ELF-1 (cell line): Measurements from ENCODE around the gene EPC2.
"Not testable (repeated sequence)": the region's sequence is repeated elsewhere in the genome, so short reads cannot be mapped to it uniquely, and the experiment has no call there.

Experiments used
- DNase-seq: peaks from one replicate; pipeline ENCODE4 v3.0.0-alpha.2; 2016; ENCODE audit warnings: low read depth, low spot score

The EPC2 gene

GRCh38 chr2:148674063-148675020, 29.8 kb downstream of the EPC2 start:
- DNase-seq = peak; percentile 72

DNA sequence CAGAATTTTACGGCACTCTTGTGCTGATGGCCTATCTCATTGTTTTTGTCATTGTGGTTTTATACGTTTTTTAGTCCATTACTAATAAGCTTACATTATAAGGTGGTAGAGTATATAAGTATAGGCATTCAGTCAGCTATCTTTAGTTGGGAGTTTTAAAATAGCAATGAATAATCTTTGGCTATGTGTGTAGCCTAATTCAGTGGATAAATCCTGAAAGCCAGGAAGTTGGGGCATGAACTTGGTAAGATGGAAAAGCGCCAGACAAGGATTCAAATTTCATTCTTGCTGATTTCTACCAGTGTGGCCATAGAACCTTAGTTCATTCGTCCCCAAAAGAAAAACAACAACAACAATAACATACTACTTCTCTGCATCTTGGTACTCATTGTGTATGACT, 31.2 kb downstream of the EPC2 start:
- no peak for DNase-seq

GRCh38 chr2:148678302-148679179, 34.0 kb downstream of the EPC2 start:
- DNase-seq = not testable (repeated sequence)

DNA sequence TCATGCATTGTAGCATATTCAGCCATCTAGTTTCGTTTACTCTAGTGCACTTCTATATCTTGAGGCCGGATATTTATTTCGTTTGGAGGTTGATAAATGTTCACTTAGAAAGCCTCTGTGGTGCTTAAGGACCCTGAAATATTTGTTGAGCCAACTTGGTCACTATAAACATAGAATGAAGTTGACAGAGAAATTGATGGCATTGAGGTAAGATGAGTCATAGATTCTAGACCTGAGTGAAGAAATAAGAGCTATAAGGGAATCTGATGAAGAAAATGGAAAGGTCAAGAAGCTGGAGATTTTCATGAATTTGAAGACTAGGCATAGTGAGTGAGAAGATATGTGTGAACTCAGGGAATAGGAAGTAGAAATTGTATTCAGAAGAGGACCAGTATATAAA, 35.9 kb downstream of the EPC2 start:
- no peak for DNase-seq

GRCh38 chr2:148681443-148681842, 36.9 kb downstream of the EPC2 start:
- no peak for DNase-seq

DNA sequence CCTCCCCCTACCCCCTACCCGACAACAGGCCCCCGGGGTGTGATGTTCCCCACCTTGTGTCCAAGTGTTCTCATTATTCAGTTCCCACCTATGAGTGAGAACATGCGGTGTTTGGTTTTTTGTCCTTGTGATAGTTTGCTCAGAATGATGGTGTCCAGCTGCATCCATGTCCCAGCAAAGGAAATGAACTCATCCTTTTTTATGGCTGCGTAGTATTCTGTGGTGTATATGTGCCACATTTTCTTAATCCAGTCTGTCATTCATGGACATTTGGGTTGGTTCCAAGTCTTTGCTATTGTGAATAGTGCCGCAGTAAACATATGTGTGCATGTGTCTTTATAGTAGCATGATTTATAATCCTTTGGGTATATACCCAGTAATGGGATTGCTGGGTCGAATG, 37.3 kb downstream of the EPC2 start:
- DNase-seq = not testable (repeated sequence)

- no peak for DNase-seq
These were observed 40.0 kb downstream of the EPC2 start for GRCh38 chr2:148684507-148684906.

DNA sequence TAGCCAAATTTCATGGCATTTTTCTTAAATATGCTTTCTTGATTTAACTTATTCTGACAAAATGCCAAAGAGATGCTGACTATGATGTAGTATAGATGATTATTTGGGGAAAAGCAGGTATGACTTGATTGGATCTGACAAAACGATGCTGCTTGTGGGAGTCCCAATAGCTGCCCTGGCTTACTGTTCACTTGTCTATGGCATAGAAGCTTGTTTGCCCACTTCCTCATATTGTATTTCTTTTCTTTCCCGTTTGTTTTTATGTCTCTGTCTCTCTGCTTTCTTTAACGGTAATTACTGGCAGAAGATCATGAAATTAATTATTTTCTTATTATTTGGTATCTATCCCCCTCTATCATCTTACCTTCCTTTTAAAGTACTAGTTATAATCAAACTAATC, 43.0 kb downstream of the EPC2 start:
- DNase-seq = no peak

DNA sequence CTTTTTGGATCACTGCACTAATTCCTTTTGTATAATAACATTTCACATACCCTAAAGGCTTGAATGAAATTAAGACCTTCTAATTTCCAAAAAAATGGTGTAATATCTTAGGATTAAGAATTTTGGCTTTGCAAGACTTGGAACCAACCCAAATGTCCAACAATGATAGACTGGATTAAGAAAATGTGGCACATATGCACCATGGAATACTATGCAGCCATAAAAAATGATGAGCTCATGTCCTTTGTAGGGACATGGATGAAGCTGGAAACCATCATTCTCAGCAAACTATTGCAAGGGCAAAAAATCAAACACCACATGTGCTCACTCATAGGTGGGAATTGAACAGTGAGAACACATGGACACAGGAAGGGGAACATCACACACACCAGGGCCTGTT, 43.5 kb downstream of the EPC2 start:
- DNase-seq = not testable (repeated sequence)

- DNase-seq = no peak
These were observed 52.4 kb downstream of the EPC2 start for GRCh38 chr2:148696985-148697384.

GRCh38 chr2:148699830-148700229, 55.3 kb downstream of the EPC2 start:
- no peak for DNase-seq

DNA sequence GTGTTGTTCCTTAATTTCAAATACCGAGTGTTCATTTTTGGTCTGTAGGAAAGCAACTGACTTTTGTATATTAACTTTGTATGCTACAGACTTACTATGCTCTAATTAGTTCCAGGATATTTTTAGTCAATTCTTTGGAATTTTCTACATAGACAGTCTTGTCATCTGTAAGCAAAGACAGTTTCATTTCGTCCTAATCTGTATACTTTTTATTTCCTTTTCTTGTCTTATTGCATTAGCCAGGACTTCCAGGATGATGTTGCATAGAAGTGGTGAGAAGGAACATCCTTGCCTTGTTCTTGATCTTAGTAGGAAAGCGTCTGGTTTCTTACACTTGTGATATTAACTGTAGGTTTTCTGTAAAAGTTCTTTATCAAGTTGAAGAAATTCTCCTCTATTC, 56.5 kb downstream of the EPC2 start:
- no peak for DNase-seq

- DNase-seq = no peak
These were observed 57.3 kb downstream of the EPC2 start for GRCh38 chr2:148701877-148702276.

DNA sequence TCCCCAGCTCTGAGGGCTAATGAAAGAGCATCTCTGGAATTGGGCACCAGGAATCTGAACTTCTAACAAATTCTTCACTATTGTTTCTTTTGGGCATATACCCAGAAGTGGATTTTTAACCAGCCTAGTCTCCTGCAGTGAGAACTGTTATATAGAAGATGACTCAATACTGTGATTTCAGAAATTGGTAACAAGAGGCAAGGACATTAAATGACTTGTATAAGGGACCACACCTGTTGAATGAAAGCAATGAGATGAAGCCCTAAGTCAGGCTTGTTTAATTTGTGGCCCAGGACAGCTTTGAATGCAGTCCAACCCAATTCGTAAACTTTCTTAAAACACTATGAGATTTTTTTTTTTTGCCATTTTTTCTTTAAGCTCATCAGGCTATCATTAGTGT, 57.9 kb downstream of the EPC2 start:
- DNase-seq = no peak

DNA sequence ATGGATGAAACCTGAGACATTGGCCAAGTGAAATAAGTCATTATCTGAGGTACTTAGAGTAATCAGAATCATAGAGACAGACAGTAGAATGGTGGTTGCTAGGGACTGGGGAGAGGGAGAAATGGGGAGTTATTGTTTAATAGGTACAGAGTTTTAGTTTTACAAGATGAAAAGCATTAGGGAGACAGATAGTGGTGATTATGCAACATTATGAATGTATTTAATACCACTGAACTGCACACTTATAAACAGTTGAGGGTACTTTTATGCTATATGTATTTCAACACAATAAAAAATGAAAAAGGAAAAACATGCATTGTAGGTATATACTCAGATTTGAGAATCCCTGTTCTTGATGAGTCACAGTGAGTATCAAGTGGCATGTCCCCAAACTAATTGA, 59.7 kb downstream of the EPC2 start:
- DNase-seq = no peak

GRCh38 chr2:148716378-148716920, 71.9 kb downstream of the EPC2 start:
- no peak for DNase-seq

DNA sequence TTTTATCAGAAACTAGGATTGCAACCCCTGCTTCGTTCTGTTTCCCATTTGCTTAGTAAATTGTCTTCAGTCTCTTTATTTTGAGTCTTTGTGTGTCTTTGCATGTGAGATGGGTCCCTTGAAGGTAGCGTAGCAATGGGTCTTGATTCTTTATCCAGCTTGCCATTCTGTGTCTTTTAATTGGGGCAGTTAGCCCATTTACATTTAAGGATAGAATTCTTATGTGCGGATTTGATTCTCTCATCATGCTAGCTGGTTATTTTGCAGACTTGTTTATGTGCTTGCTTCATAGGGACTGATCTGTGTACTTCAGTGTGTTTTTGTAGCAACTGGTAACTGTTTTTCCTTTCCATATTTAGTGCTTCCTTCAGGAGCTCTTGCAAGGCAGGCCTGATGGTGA, 73.5 kb downstream of the EPC2 start:
- no peak for DNase-seq

GRCh38 chr2:148719195-148719749, 74.7 kb downstream of the EPC2 start:
- peak; percentile 27 for DNase-seq

DNA sequence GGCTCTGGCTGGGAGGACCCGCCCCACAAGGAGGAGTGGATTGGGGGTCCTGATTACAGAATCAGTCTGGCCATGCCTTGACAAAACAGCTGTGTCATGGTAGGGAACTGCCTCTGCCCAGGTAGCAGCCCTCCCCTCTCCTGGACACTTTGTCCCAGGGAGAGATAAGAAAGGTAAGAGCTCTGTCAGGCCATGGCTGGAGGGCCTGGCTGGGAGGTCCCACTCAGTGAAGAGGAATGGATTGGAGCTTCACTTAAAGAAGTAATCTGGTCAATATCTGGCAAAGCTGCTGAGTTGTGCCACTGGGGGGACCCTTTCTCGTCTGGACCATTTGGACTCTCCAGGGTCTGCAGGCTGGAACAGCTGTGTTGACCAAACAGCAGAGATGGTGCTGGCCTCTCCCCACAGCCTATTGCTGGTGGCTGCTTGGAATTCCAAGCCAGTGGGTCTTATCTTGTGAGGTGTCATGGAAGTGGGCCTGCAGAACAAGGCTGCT, 75.4 kb downstream of the EPC2 start:
- peak; percentile 66 for DNase-seq

DNA sequence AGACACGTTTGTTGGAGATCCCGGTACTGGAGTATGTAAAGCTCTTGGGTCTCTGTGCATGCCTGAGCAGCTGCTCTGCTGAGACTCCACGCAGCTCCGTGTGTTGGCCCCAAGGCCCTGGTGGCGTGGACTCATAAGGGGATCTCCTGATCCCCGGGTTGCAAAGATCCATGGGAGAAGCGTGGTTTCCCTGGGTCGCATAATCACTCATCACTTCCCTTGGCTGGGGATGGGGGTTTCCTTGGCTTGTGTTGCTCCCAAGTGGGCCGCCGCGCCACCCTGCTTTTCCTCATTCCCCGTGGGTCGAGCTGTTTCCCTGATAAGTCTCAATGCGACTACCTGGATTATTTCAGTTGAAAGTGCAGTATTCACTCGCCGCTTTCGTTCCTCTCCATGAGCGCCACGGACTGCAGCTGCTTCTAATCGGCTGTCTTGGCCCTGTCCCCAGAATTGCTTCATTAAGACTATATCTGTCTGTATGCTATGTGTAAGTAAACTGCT, 76.0 kb downstream of the EPC2 start:
- DNase-seq = no peak

GRCh38 chr2:148721520-148721931, 77.0 kb downstream of the EPC2 start:
- DNase-seq = no peak
